Cerebellar cortex (tissue), 1 donor: ENCODE data around the gene PFKFB1.
A peak's percentile ranks its signal among the peaks of the same experiment; 100 is the strongest.

ENCODE experiments used
- DNase-seq: peaks from one replicate; pipeline ENCODE4 v3.0.0-alpha.2; 2015; ENCODE audit warnings: low spot score

PFKFB1 gene

GRCh38 chrX:54922547-54922946 is 71.4 kb downstream of the PFKFB1 start:
- DNase-seq: no peak

GRCh38 chrX:54921427-54922021 is 72.5 kb downstream of the PFKFB1 start:
- DNase-seq: peak; percentile 78

- DNase-seq: peak; percentile 31
These were observed 73.2 kb downstream of the PFKFB1 start, which contains the start of gene TRO for GRCh38 chrX:54920610-54921426. TSS of gene TRO (plus strand) at chrX:54920824. CDS start at chrX:54922247, 1,423 bp downstream.

GRCh38 chrX:54909941-54910340 is 84.0 kb downstream of the PFKFB1 start:
- no peak for DNase-seq

GRCh38 chrX:54894159-54894558 is 99.8 kb downstream of the PFKFB1 start:
- DNase-seq: no peak

GRCh38 chrX:54891573-54891972 is 102.4 kb downstream of the PFKFB1 start:
- DNase-seq: peak; percentile 54

GRCh38 chrX:54885740-54886139 is 108.2 kb downstream of the PFKFB1 start:
- DNase-seq: no peak
